ENCODE results near the gene CNTN4. TPM values are rescaled to one million over a fixed set of nuclear protein-coding genes. Genes with fewer than 3 reads are reported as not detected.

Gene CNTN4
- polyA plus RNA-seq, 3 donors from 2014 or later: not detected

- no peak overlapping the region for H3K27ac Mint-ChIP-seq
- no peak overlapping the region for H3K4me3 Mint-ChIP-seq
- H3K36me3 Mint-ChIP-seq: no peaks in the 10 kb centered on the region
- no peaks in the 10 kb centered on the region for H3K4me1 Mint-ChIP-seq
- peaks cover 0 to 3% (median 2%) of the 10 kb centered on the region in 3 donors for H3K27me3 Mint-ChIP-seq (ENCODE audit: low read depth in 3 of 3)
- no peak for DNase-seq
- H3K9me3 Mint-ChIP-seq: no peaks in the 10 kb centered on the region
These were observed 895.1 kb downstream of the CNTN4 start for GRCh38 chr3:2993736-2994135.

DNA sequence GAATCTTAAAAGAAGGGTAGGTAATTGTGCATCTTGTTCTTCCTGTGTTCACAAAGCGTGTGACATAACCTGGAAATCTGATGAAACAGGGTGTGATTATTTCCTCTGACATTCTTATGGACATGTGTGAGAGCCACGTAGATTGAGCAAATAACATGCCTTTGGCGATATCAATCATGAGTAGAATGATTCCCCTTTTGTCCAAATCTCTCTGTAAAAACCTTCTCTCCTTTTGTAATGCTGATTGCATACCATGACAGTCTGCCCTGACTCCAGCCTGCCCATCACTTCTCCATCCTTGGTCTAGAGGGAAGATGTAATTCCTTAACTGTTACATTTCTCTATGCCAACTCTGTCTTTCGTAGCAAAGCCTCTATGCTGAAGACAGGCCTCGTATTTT, 896.5 kb downstream of the CNTN4 start:
- H3K27me3 Mint-ChIP-seq (ENCODE audit: low read depth in 3 of 3): peaks cover 2 to 5% (median 2%) of the 10 kb centered on the region in 3 donors
- no peaks in the 10 kb centered on the region for H3K36me3 Mint-ChIP-seq
- H3K4me1 Mint-ChIP-seq: no peaks in the 10 kb centered on the region
- DNase-seq: no peak
- H3K27ac Mint-ChIP-seq: no peak overlapping the region
- H3K9me3 Mint-ChIP-seq: no peaks in the 10 kb centered on the region
- H3K4me3 Mint-ChIP-seq: no peak overlapping the region

GRCh38 chr3:3005146-3005744, 906.6 kb downstream of the CNTN4 start:
- H3K4me1 Mint-ChIP-seq: no peaks in the 10 kb centered on the region
- no peaks in the 10 kb centered on the region for H3K36me3 Mint-ChIP-seq
- peaks cover 0 to 3% (median 0%) of the 10 kb centered on the region in 3 donors for H3K27me3 Mint-ChIP-seq (ENCODE audit: low read depth in 3 of 3)
- H3K4me3 Mint-ChIP-seq: no peak overlapping the region
- no peak for DNase-seq
- H3K9me3 Mint-ChIP-seq: no peaks in the 10 kb centered on the region
- no peak overlapping the region for H3K27ac Mint-ChIP-seq

- Mint-ChIP-seq H3K4me3 (no peak overlapping the region), H3K4me1 (no peaks in the 10 kb centered on the region), H3K9me3 (no peaks in the 10 kb centered on the region), H3K27me3 (ENCODE audit: low read depth in 3 of 3) (peaks cover 3 to 11% (median 4%) of the 10 kb centered on the region in 3 donors), H3K36me3 (no peaks in the 10 kb centered on the region), H3K27ac (no peak overlapping the region)
- DNase-seq: no peak
These were observed 914.8 kb downstream of the CNTN4 start for GRCh38 chr3:3013317-3014052.

DNA sequence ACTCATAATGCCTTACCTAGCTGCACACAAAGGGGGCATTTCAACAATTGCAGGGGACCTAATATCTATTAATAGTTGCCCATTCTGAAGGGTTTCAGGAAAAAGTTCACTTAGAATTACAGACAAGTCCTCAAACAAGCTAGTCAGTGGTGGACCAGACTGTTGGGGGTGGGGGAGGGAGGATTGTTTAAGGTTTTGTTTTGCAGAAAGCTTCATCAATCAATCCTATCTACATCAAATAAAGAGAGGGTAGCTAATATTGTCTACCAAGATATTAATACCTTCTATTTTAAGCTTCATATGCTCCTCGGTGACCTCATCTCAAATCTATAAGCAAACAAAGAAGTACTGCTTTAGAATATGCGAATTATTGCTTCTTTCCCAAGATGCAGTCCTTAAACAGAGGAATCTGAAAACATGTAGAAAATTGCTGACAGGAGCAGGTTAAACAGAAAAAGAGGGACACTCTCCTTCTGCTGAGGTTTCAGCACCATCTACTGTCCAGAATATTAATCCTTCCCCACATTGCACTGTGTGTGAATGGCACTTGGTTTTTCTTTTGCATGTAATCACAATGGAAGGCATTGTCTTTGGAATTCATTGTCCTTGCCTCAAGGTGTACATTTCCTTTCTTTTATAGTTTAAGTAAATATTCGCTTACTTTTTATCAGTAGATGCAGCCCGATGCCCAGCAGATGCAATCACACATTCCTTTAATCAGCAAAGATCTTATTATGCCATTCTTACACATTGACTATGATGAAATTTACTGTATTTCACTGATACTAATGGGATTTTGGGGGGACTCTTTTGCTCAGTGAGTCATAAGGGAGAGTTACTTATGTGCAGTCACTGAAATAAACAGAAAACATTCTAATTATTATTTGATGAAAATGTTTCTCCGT, 916.8 kb downstream of the CNTN4 start:
- H3K27ac Mint-ChIP-seq: no peak overlapping the region
- no peaks in the 10 kb centered on the region for H3K4me1 Mint-ChIP-seq
- no peak for DNase-seq
- no peaks in the 10 kb centered on the region for H3K9me3 Mint-ChIP-seq
- no peaks in the 10 kb centered on the region for H3K36me3 Mint-ChIP-seq
- peaks cover 5 to 11% (median 5%) of the 10 kb centered on the region in 3 donors for H3K27me3 Mint-ChIP-seq (ENCODE audit: low read depth in 3 of 3)
- no peak overlapping the region for H3K4me3 Mint-ChIP-seq

DNA sequence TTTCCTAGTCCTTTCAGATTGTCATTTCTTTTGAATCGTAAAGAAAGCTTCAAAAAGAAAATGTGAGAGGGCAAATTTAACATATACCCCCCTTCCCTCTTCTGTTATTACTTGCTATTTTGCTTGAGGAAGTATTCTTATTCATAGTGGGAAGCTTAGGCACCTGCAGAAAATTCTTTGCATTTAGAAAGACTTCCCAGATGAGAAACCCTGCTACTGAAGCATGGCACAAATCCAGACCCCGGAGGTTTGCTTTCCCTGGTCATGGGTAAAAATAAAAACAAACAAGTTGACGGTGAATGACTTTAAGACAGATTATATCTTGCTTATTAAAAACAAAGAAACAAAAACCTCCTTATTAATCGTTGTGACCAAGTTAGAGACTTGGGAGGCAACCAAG, 917.6 kb downstream of the CNTN4 start:
- no peak overlapping the region for H3K27ac Mint-ChIP-seq
- no peak for DNase-seq
- no peaks in the 10 kb centered on the region for H3K4me1 Mint-ChIP-seq
- no peaks in the 10 kb centered on the region for H3K9me3 Mint-ChIP-seq
- peaks cover 5 to 10% (median 5%) of the 10 kb centered on the region in 3 donors for H3K27me3 Mint-ChIP-seq (ENCODE audit: low read depth in 3 of 3)
- H3K4me3 Mint-ChIP-seq: no peak overlapping the region
- no peaks in the 10 kb centered on the region for H3K36me3 Mint-ChIP-seq

GRCh38 chr3:3020209-3020608, 921.5 kb downstream of the CNTN4 start:
- Mint-ChIP-seq H3K4me1 (no peaks in the 10 kb centered on the region), H3K36me3 (no peaks in the 10 kb centered on the region), H3K27ac (no peak overlapping the region), H3K27me3 (ENCODE audit: low read depth in 3 of 3) (peaks cover 4 to 6% (median 5%) of the 10 kb centered on the region in 3 donors), H3K4me3 (no peak overlapping the region), H3K9me3 (no peaks in the 10 kb centered on the region)
- no peak for DNase-seq

GRCh38 chr3:3023111-3023745, 924.6 kb downstream of the CNTN4 start:
- H3K27me3 Mint-ChIP-seq (ENCODE audit: low read depth in 3 of 3): peaks cover 4 to 6% (median 5%) of the 10 kb centered on the region in 3 donors
- H3K9me3 Mint-ChIP-seq: no peaks in the 10 kb centered on the region
- H3K36me3 Mint-ChIP-seq: peaks cover 0 to 4% (median 0%) of the 10 kb centered on the region in 3 donors
- DNase-seq: no peak
- no peak overlapping the region for H3K4me3 Mint-ChIP-seq
- H3K27ac Mint-ChIP-seq: no peak overlapping the region
- H3K4me1 Mint-ChIP-seq: peaks cover 5 to 11% of the 10 kb centered on the region in 2 donors

DNA sequence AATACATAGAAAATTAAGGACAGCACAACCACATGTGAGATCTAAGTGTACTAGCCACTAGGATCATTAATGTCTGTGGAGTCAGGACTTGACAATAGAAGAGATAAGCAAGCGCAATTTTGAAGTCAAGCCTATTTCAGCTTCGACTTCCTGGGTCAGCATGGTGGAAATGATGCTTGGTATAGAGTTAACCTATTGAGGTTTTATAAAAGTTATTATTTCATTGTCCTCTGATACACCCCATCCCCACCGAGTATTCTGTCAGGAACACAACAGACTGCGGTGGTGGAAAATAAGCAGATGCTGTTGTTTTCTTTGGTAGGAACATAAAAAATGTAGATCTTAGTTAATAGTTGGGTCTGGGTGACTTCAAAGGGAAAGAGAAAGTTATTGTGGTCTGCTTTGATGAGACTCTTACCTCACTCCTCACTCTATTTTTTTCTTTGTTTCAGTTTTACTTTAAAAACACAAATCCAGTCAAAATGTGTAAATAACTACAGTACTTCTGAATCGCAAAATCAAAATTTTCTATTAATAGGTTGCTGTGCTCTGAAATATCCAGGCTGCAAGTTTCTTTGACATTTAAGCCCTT, 929.4 kb downstream of the CNTN4 start:
- Mint-ChIP-seq H3K4me3 (peak overlapping the region; percentile 38 to 72 (median 56)), H3K27me3 (ENCODE audit: low read depth in 3 of 3) (peaks cover 0 to 7% (median 2%) of the 10 kb centered on the region in 3 donors), H3K9me3 (no peaks in the 10 kb centered on the region), H3K4me1 (peaks cover 9 to 21% of the 10 kb centered on the region in 2 donors), H3K36me3 (peaks cover 0 to 4% (median 0%) of the 10 kb centered on the region in 3 donors), H3K27ac (peak overlapping the region; percentile 27 to 80 (median 68))
- DNase-seq: peak; percentile 23 to 36 (median 24)

GRCh38 chr3:3031326-3031725, 932.7 kb downstream of the CNTN4 start:
- Mint-ChIP-seq H3K4me3 (no peak overlapping the region), H3K9me3 (no peaks in the 10 kb centered on the region), H3K36me3 (peaks cover 0 to 3% (median 0%) of the 10 kb centered on the region in 3 donors), H3K27ac (no peak overlapping the region), H3K4me1 (peaks cover 9 to 21% of the 10 kb centered on the region in 2 donors), H3K27me3 (ENCODE audit: low read depth in 3 of 3) (peaks cover 0 to 4% (median 2%) of the 10 kb centered on the region in 3 donors)
- no peak for DNase-seq

DNA sequence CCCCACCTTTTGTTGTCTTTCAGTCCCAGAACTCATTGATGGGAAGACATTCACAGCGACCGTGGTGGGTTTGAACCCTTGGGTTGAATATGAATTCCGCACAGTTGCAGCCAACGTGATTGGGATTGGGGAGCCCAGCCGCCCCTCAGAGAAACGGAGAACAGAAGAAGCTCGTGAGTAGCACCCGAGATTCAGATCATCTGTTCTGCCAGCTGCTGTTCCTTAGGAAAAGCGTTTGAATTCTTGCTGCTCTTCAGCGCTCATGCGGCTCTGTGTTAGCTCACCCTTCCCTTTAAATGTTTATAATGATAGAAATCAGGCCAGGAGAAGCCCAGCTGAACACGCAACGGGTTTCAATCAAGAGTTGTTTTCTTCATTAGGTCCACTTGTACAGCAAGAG, 938.5 kb downstream of the CNTN4 start:
- Mint-ChIP-seq H3K27ac (no peak overlapping the region), H3K4me3 (no peak overlapping the region), H3K36me3 (no peaks in the 10 kb centered on the region), H3K9me3 (no peaks in the 10 kb centered on the region), H3K4me1 (no peaks in the 10 kb centered on the region), H3K27me3 (ENCODE audit: low read depth in 3 of 3) (peaks cover 2 to 6% (median 3%) of the 10 kb centered on the region in 3 donors)
- no peak for DNase-seq

GRCh38 chr3:3038201-3038991, 939.7 kb downstream of the CNTN4 start:
- no peak overlapping the region for H3K4me3 Mint-ChIP-seq
- no peaks in the 10 kb centered on the region for H3K36me3 Mint-ChIP-seq
- no peak for DNase-seq

More at GRCh38 chr3:3038201-3038991, 939.7 kb downstream of the CNTN4 start:
- no peaks in the 10 kb centered on the region for H3K4me1 Mint-ChIP-seq
- peaks cover 2 to 3% (median 2%) of the 10 kb centered on the region in 3 donors for H3K27me3 Mint-ChIP-seq (ENCODE audit: low read depth in 3 of 3)
- H3K27ac Mint-ChIP-seq: no peak overlapping the region
- no peaks in the 10 kb centered on the region for H3K9me3 Mint-ChIP-seq
